Measurements from ENCODE around the gene SRGAP1.
"Not testable (repeated sequence)": the region's sequence is repeated elsewhere in the genome, so short reads cannot be mapped to it uniquely, and the experiment has no call there.

Gene SRGAP1

GRCh38 chr12:63874897-63875480, 30.5 kb downstream of the SRGAP1 start:
- no peak for DNase-seq

GRCh38 chr12:63875703-63876102, 31.2 kb downstream of the SRGAP1 start:
- no peak for DNase-seq

- DNase-seq = no peak
Observed at GRCh38 chr12:63876980-63877379, 32.5 kb downstream of the SRGAP1 start.

- no peak for DNase-seq
Observed at GRCh38 chr12:63877693-63878092, 33.2 kb downstream of the SRGAP1 start.

GRCh38 chr12:63880235-63880634, 35.7 kb downstream of the SRGAP1 start:
- not testable (repeated sequence) for DNase-seq

- no peak for DNase-seq
Observed at GRCh38 chr12:63880742-63881263, 36.3 kb downstream of the SRGAP1 start.

- DNase-seq = peak; percentile 52
Observed at GRCh38 chr12:63882844-63883243, 38.3 kb downstream of the SRGAP1 start.

- DNase-seq = no peak
Observed at GRCh38 chr12:63885401-63885800, 40.9 kb downstream of the SRGAP1 start.

GRCh38 chr12:63888908-63889635, 44.6 kb downstream of the SRGAP1 start:
- no peak for DNase-seq

GRCh38 chr12:63889721-63890509, 45.4 kb downstream of the SRGAP1 start:
- no peak for DNase-seq

- no peak for DNase-seq
Observed at GRCh38 chr12:63893170-63893569, 48.7 kb downstream of the SRGAP1 start.

- no peak for DNase-seq
Observed at GRCh38 chr12:63894132-63894531, 49.6 kb downstream of the SRGAP1 start.

GRCh38 chr12:63895841-63896240, 51.3 kb downstream of the SRGAP1 start:
- DNase-seq = no peak

GRCh38 chr12:63897931-63898330, 53.4 kb downstream of the SRGAP1 start:
- DNase-seq = no peak

GRCh38 chr12:63898764-63899337, 54.4 kb downstream of the SRGAP1 start:
- DNase-seq = no peak

- no peak for DNase-seq
Observed at GRCh38 chr12:63899396-63899795, 54.9 kb downstream of the SRGAP1 start.

GRCh38 chr12:63900922-63901793, 56.7 kb downstream of the SRGAP1 start:
- DNase-seq = no peak

GRCh38 chr12:63904653-63905052, 60.2 kb downstream of the SRGAP1 start:
- DNase-seq = no peak

GRCh38 chr12:63905544-63905943, 61.0 kb downstream of the SRGAP1 start:
- DNase-seq = no peak

GRCh38 chr12:63906876-63907275, 62.4 kb downstream of the SRGAP1 start:
- no peak for DNase-seq

GRCh38 chr12:63907561-63907960, 63.1 kb downstream of the SRGAP1 start:
- no peak for DNase-seq

GRCh38 chr12:63909746-63910145, 65.2 kb downstream of the SRGAP1 start:
- no peak for DNase-seq
